Neural cell (in vitro differentiated cells): Measurements from ENCODE around the gene SPATA2L. TPM values are rescaled to one million over a fixed set of nuclear protein-coding genes. Genes with fewer than 3 reads are reported as not detected.
A peak's percentile ranks its signal among the peaks of the same experiment; 100 is the strongest.

ENCODE experiments used
- H2AFZ ChIP-seq: fragments of 200-600, 300-800 bp; sonication (generic), shearing (Covaris generic); 2 replicates; pipeline ENCODE4 v1.6.0; 2014; ENCODE audit warnings: low read depth, mild to moderate bottlenecking, antibody characterized with exemption, low read length, moderate library complexity
- H3F3A ChIP-seq: fragments of 200-600 bp; shearing (Covaris generic); 2 replicates; pipeline ENCODE4 v1.6.1; 2016; ENCODE audit warnings: mild to moderate bottlenecking, moderate library complexity, mixed read lengths, antibody characterized with exemption, low read length; ENCODE audit not compliant: insufficient read depth, poor library complexity, severe bottlenecking
- H3K27ac ChIP-seq: fragments of 200-600, 300-800 bp; sonication (generic), shearing (Covaris generic); 2 replicates; pipeline ENCODE4 v1.5.1; 2014; ENCODE audit warnings: mild to moderate bottlenecking, low read length, moderate library complexity
- H3K27me3 ChIP-seq: fragments of 300-800, 200-600 bp; sonication (generic), shearing (Covaris generic); 2 replicates; pipeline ENCODE4 v1.6.0; 2014; ENCODE audit warnings: mild to moderate bottlenecking, low read depth, low read length, moderate library complexity; ENCODE audit not compliant: insufficient read depth
- H3K36me3 ChIP-seq: fragments of 300-800, 200-600 bp; sonication (generic), shearing (Covaris generic); 2 replicates; pipeline ENCODE4 v1.5.1; 2014; ENCODE audit warnings: mild to moderate bottlenecking, antibody characterized with exemption, low read length, moderate library complexity; ENCODE audit not compliant: insufficient read depth
- H3K4me2 ChIP-seq: fragments of 300-800, 200-600 bp; sonication (generic), shearing (Covaris generic); 2 replicates; pipeline ENCODE4 v1.6.0; 2014; ENCODE audit warnings: mild to moderate bottlenecking, low read length
- H3K4me3 ChIP-seq: fragments of 300-800, 200-600 bp; sonication (generic), shearing (Covaris generic); 2 replicates; pipeline ENCODE4 v1.5.1; 2014; ENCODE audit warnings: mild to moderate bottlenecking, low read length, moderate library complexity
- H3K79me2 ChIP-seq: fragments of 200-600 bp; shearing (Covaris generic); replicated peaks from 2 replicates; pipeline ENCODE4 v1.6.0; 2014; ENCODE audit warnings: mild to moderate bottlenecking, low read length, moderate library complexity; ENCODE audit not compliant: insufficient read depth
- H3K9ac ChIP-seq: fragments of 300-800, 200-600 bp; sonication (generic), shearing (Covaris generic); 2 replicates; pipeline ENCODE4 v1.6.1; 2016; ENCODE audit warnings: mild to moderate bottlenecking, low read length, mixed read lengths
- H3K9me2 ChIP-seq: fragments of 200-600 bp; shearing (Covaris generic); 2 replicates; pipeline ENCODE4 v1.6.1; 2016; ENCODE audit warnings: mild to moderate bottlenecking, low read length, mixed read lengths; ENCODE audit not compliant: insufficient read depth
- H3K9me3 ChIP-seq: fragments of 200-600, 300-800 bp; sonication (generic), shearing (Covaris generic); 2 replicates; pipeline ENCODE4 v1.6.1; 2016; ENCODE audit warnings: mild to moderate bottlenecking, mixed run types, low read length, moderate library complexity, mixed read lengths
- H4K20me1 ChIP-seq: fragments of 200-600 bp; shearing (Covaris generic); 2 replicates; pipeline ENCODE4 v1.6.1; 2016; ENCODE audit warnings: mild to moderate bottlenecking, mixed run types; ENCODE audit not compliant: insufficient read depth
- CTCF ChIP-seq: fragments of 450-650 bp; IDR thresholded peaks from 2 replicates; pipeline ENCODE4 v1.5.1; 2014; ENCODE audit warnings: antibody characterized with exemption, mild to moderate bottlenecking, moderate library complexity; ENCODE audit not compliant: poor library complexity, severe bottlenecking
- EP300 ChIP-seq: fragments of 450-650 bp; conservative IDR thresholded peaks from 2 replicates; pipeline ENCODE4 v1.6.1; 2014; ENCODE audit warnings: antibody characterized with exemption, mild to moderate bottlenecking, moderate library complexity; ENCODE audit not compliant: poor library complexity, severe bottlenecking
- EZH2 ChIP-seq: fragments of 200-600, 300-800 bp; shearing (Covaris generic), sonication (generic); IDR thresholded peaks from 2 replicates; pipeline ENCODE4 v1.6.1; 2014; ENCODE audit warnings: antibody characterized with exemption, low read length, borderline replicate concordance, mild to moderate bottlenecking; ENCODE audit not compliant: insufficient read depth, poor library complexity, severe bottlenecking
- MXI1 ChIP-seq: fragments of 450-650 bp; conservative IDR thresholded peaks from 2 replicates; pipeline ENCODE4 v1.6.1; 2014; ENCODE audit warnings: antibody characterized with exemption, mild to moderate bottlenecking; ENCODE audit not compliant: poor library complexity, severe bottlenecking
- POLR2AphosphoS5 ChIP-seq: IDR thresholded peaks from 2 replicates; pipeline ENCODE4 v1.6.1; 2012
- RAD21 ChIP-seq: fragments of 450-650 bp; conservative IDR thresholded peaks from 2 replicates; pipeline ENCODE4 v1.6.1; 2014; ENCODE audit warnings: antibody characterized with exemption, mild to moderate bottlenecking, moderate library complexity
- REST ChIP-seq: IDR thresholded peaks from 2 replicates; pipeline ENCODE4 v1.6.1; 2012; ENCODE audit warnings: borderline replicate concordance
- SMC3 ChIP-seq: fragments of 450-650 bp; conservative IDR thresholded peaks from 2 replicates; pipeline ENCODE4 v1.6.1; 2014; ENCODE audit warnings: antibody characterized with exemption, mild to moderate bottlenecking, moderate library complexity; ENCODE audit not compliant: poor library complexity
- TAF1 ChIP-seq: IDR thresholded peaks from 2 replicates; pipeline ENCODE4 v1.6.1; 2012; ENCODE audit warnings: low read depth
- polyA plus RNA-seq: library from polyadenylated mRNA; depleted of rRNA; stranded (reverse); fragments of >200 nt; gene quantifications from 2 replicates; pipeline ENCODE4 v1.2.3, GENCODE V29; 2014

The SPATA2L gene
- polyA plus RNA-seq, 1 donor from 2014 or later: 39.1 TPM

- H3F3A ChIP-seq: no peaks in the 10 kb centered on the region
- peaks cover 2% of the 10 kb centered on the region for H4K20me1 ChIP-seq
- no peaks in the 10 kb centered on the region for H3K9me2 ChIP-seq
- no peaks in the 10 kb centered on the region for H3K79me2 ChIP-seq
- H3K4me3 ChIP-seq: no peak overlapping the region
- no peak overlapping the region for H2AFZ ChIP-seq
- no peaks in the 10 kb centered on the region for H3K9me3 ChIP-seq
- no peak overlapping the region for H3K27ac ChIP-seq
- no peak overlapping the region for H3K4me2 ChIP-seq
- H3K36me3 ChIP-seq: no peaks in the 10 kb centered on the region
- no peak overlapping the region for H3K9ac ChIP-seq
- TF ChIP-seq EP300 (no peak), RAD21 (no peak)
- H3K27me3 ChIP-seq: no peaks in the 10 kb centered on the region
Measured at GRCh38 chr16:89727406-89728120, 26.1 kb upstream of the SPATA2L start.

- no peak overlapping the region for H3K9ac ChIP-seq
- no peak overlapping the region for H2AFZ ChIP-seq
- no peak for TF ChIP-seq SMC3
- TF ChIP-seq MXI1: no peak
- TF ChIP-seq REST: no peak
- no peak for TF ChIP-seq POLR2AphosphoS5
- TF ChIP-seq EP300: no peak
- no peak for TF ChIP-seq EZH2
- no peak for TF ChIP-seq RAD21
- TF ChIP-seq CTCF: no peak
- no peak for TF ChIP-seq TAF1
- no peaks in the 10 kb centered on the region for H3K9me3 ChIP-seq
- H3K27ac ChIP-seq: no peak overlapping the region
- no peaks in the 10 kb centered on the region for H3K79me2 ChIP-seq
- no peaks in the 10 kb centered on the region for H3K36me3 ChIP-seq
- H3F3A ChIP-seq: no peaks in the 10 kb centered on the region
- no peaks in the 10 kb centered on the region for H3K27me3 ChIP-seq
- H3K4me2 ChIP-seq: no peak overlapping the region
- H4K20me1 ChIP-seq: peaks cover 9% of the 10 kb centered on the region
- H3K4me3 ChIP-seq: peak overlapping the region; percentile 93
- no peaks in the 10 kb centered on the region for H3K9me2 ChIP-seq
Measured at GRCh38 chr16:89723279-89724250, 22.1 kb upstream of the SPATA2L start.
